Stimulated activated naive B cell treated with anti-CD40 and anti-IgM and Interleukin-4, amounts not matched to agents 10 μg/mL and 1 μg/mL and 100 μg/mL, for 72 hours (primary cell): ENCODE data around the gene AFAP1L1.
"Not testable (repeated sequence)": the region's sequence is repeated elsewhere in the genome, so short reads cannot be mapped to it uniquely, and the experiment has no call there.

ENCODE experiments used
- ATAC-seq, 2 donors: fragments of 150-1000 bp; cut with Tn5 transposase; replicated peaks; 2 replicates each; pipeline ENCODE4 v1.10.0; 2021; ENCODE audit warnings: moderate library complexity in 1 of 2
- DNase-seq: peaks from one replicate; pipeline ENCODE4 v3.0.0; 2021
- H3K27ac Mint-ChIP-seq: one replicate; pipeline ENCODE4 v1.8.0; 2022; ENCODE audit warnings: mild to moderate bottlenecking, mixed read lengths
- H3K27me3 Mint-ChIP-seq, 2 donors: one replicate each; pipeline ENCODE4 v1.8.0; 2022; ENCODE audit warnings: mixed read lengths in 2 of 2
- H3K36me3 Mint-ChIP-seq, 2 donors: one replicate each; pipeline ENCODE4 v1.8.0; 2022; ENCODE audit warnings: mixed read lengths in 2 of 2, mild to moderate bottlenecking in 1 of 2
- H3K4me1 Mint-ChIP-seq, 2 donors: one replicate each; pipeline ENCODE4 v1.8.0; 2022; ENCODE audit warnings: mixed read lengths in 2 of 2, mild to moderate bottlenecking in 1 of 2
- H3K4me3 Mint-ChIP-seq, 2 donors: one replicate each; pipeline ENCODE4 v1.8.0; 2022; ENCODE audit warnings: mild to moderate bottlenecking in 2 of 2, mixed read lengths in 2 of 2, moderate library complexity in 1 of 2
- H3K9me3 Mint-ChIP-seq, 2 donors: one replicate each; pipeline ENCODE4 v1.8.0; 2022; ENCODE audit warnings: mixed read lengths in 2 of 2, mild to moderate bottlenecking in 1 of 2

Gene AFAP1L1

DNA sequence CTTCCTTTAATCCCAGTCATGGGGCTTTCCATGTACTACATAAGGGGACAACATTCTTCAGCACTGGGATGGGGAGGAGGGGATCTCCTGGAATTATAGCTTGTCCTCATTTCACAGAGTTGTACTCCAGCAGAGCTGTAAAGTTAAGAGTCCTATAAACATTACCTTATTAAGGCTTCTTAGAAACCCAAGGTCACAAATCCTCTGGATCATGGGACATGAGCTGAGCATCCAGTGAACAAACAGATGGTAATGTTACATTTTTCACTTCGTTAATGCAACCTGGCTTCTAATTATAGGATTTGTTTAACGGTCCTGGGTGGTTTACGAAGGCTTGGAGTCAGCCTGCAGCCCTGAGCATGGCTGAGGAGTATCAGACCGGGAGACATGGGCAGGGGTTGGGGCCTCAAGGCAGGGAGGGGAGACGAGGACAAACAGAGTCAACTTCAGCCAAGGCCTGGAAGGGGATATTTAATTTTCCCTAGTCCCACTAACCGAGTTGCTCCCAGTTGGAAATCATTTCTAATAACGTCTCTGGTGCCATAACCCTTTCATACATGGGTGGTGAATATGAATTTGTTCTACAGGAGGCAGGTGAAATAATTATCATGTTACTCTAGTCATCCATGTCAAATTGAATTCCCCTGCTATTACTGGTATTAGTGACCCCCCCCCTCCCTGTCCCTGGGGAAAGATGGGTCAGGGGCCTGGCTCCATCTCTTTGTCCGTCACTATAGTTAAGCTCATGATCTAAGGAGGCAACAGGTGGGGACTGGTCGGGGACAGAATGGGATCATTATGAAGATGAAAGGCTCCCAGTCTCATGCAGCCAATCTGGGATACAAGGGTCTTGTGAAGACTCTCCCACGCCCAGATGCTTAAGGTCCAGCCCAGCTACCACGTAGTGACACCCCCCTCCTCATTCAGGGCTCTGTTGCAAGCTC, 118.2 kb downstream of the AFAP1L1 start:
- no peak overlapping the region for H3K27ac Mint-ChIP-seq
- H3K4me1 Mint-ChIP-seq, result no peaks in the 10 kb centered on the region
- DNase-seq (no peak), ATAC-seq (no peak)
- no peaks in the 10 kb centered on the region for H3K36me3 Mint-ChIP-seq
- no peak overlapping the region for H3K4me3 Mint-ChIP-seq
- H3K9me3 Mint-ChIP-seq, result no peaks in the 10 kb centered on the region
- H3K27me3 Mint-ChIP-seq, result no peaks in the 10 kb centered on the region

DNA sequence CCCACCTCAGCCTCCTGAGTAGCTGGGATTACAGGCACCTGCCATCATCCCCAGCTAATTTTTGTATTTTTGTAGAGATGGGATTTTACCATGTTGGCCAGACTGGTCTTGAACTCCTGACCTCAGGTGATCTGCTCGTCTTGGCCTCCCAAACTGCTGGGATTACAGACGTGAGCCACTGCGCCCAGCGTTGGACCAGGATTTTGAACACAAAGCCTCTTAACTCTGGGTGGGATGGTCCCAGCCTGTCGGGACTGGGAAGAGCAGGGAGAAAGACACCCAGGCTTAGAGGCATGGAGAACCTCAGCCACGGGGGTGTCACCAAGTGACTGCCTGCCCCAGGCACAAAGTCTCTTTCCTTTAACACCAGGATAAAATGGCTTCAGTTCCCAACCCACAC, 119.4 kb downstream of the AFAP1L1 start:
- not testable (repeated sequence) for DNase-seq, H3K4me3 Mint-ChIP-seq

More for the DNA sequence above, 119.4 kb downstream of the AFAP1L1 start:
- H3K27me3 Mint-ChIP-seq, H3K36me3 Mint-ChIP-seq, H3K9me3 Mint-ChIP-seq, H3K27ac Mint-ChIP-seq, ATAC-seq, H3K4me1 Mint-ChIP-seq: not testable (repeated sequence)
